Endothelial cell of umbilical vein (primary cell): ENCODE results near the gene ZC4H2.

Experiments used
- EZH2 ChIP-seq: IDR thresholded peaks from 2 replicates; pipeline ENCODE4 v1.6.1; 2012; ENCODE audit warnings: borderline replicate concordance, low read depth, mild to moderate bottlenecking, moderate library complexity, low read length, inconsistent platforms; ENCODE audit not compliant: severe bottlenecking
- FOS ChIP-seq: IDR thresholded peaks from 2 replicates; pipeline ENCODE4 v1.6.1; 2011; ENCODE audit warnings: mild to moderate bottlenecking, low read length, moderate library complexity, borderline replicate concordance; ENCODE audit not compliant: insufficient read depth
- GATA2 ChIP-seq: IDR thresholded peaks from 2 replicates; pipeline ENCODE4 v1.7.0; 2011; ENCODE audit warnings: low read depth, mild to moderate bottlenecking, moderate library complexity, mixed read lengths, low read length; ENCODE audit not compliant: insufficient read length, insufficient read depth
- POLR2A ChIP-seq: IDR thresholded peaks from 2 replicates; pipeline ENCODE4 v1.6.1; 2012; ENCODE audit warnings: low read depth, mild to moderate bottlenecking, control low read depth, low read length
- POLR2AphosphoS5 ChIP-seq: IDR thresholded peaks from 2 replicates; pipeline ENCODE4 v1.6.1; 2012; ENCODE audit warnings: low read depth, mild to moderate bottlenecking, control low read depth, low read length, moderate library complexity; ENCODE audit not compliant: insufficient read depth
- TF ChIP-seq, protein P1 (sequence below), 2 donors: IDR thresholded peaks; 1 replicate in 1 of 2; 2 replicates in 1 of 2; pipeline ENCODE4 v1.5.1; 2011; ENCODE audit warnings: low read length in 2 of 2, mild to moderate bottlenecking in 2 of 2, moderate library complexity in 2 of 2, control low read depth in 1 of 2, inconsistent platforms in 1 of 2, low read depth in 1 of 2; ENCODE audit not compliant: insufficient read depth in 1 of 2; ENCODE audit errors: extremely low read depth in 1 of 2
- TF ChIP-seq, protein P2 (sequence below): IDR thresholded peaks from 2 replicates; pipeline ENCODE4 v1.6.1; 2011; ENCODE audit not compliant: insufficient read depth, insufficient read length

DNA sequence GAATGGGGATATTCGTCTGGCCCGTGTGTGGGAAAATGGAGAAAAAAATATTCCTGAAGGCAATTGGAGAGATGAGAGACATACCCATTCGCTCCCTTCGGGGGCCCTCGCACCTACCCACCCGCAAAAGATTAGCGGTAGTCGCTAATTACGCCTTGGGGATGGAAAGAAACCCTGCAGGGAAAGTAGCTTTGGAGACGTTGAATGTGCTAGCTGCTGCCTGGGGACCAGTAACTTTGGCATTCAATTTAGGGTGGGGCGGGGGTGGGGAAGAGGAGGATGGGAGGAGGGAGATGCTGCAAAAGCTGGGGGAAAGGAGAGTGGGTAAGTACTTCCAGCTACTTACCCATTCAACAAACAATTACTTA is 407 bp upstream of the ZC4H2 start:
- TF ChIP-seq, protein P1, sequence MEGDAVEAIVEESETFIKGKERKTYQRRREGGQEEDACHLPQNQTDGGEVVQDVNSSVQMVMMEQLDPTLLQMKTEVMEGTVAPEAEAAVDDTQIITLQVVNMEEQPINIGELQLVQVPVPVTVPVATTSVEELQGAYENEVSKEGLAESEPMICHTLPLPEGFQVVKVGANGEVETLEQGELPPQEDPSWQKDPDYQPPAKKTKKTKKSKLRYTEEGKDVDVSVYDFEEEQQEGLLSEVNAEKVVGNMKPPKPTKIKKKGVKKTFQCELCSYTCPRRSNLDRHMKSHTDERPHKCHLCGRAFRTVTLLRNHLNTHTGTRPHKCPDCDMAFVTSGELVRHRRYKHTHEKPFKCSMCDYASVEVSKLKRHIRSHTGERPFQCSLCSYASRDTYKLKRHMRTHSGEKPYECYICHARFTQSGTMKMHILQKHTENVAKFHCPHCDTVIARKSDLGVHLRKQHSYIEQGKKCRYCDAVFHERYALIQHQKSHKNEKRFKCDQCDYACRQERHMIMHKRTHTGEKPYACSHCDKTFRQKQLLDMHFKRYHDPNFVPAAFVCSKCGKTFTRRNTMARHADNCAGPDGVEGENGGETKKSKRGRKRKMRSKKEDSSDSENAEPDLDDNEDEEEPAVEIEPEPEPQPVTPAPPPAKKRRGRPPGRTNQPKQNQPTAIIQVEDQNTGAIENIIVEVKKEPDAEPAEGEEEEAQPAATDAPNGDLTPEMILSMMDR (IDR thresholded peaks at IDR 0.05; ENCODE audit: extremely low read depth in 1 of 2, insufficient read depth in 1 of 2, low read depth in 1 of 2, low read length in 2 of 2) = no peak
- TF ChIP-seq POLR2A = no peak
- no peak for TF ChIP-seq FOS
- TF ChIP-seq, protein P2, sequence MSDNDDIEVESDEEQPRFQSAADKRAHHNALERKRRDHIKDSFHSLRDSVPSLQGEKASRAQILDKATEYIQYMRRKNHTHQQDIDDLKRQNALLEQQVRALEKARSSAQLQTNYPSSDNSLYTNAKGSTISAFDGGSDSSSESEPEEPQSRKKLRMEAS = no peak
- TF ChIP-seq EZH2 = no peak
- TF ChIP-seq POLR2AphosphoS5 = no peak
- TF ChIP-seq GATA2 = no peak
